IPS-18a (cell line): ENCODE data around the gene SGMS1.

Experiments
- H3K27ac ChIP-seq: one replicate; pipeline ENCODE4 v1.5.1; 2013; ENCODE audit warnings: low read length
- H3K27me3 ChIP-seq: one replicate; pipeline ENCODE4 v1.6.1; 2013; ENCODE audit warnings: mild to moderate bottlenecking, low read length; ENCODE audit not compliant: control insufficient read depth, insufficient read depth
- H3K36me3 ChIP-seq: one replicate; pipeline ENCODE4 v1.6.1; 2013; ENCODE audit warnings: low read depth, low read length; ENCODE audit not compliant: control insufficient read depth
- H3K4me1 ChIP-seq: one replicate; pipeline ENCODE4 v1.6.1; 2013; ENCODE audit warnings: low read depth, low read length; ENCODE audit not compliant: control insufficient read depth
- H3K4me3 ChIP-seq: one replicate; pipeline ENCODE4 v1.5.1; 2013; ENCODE audit warnings: low read length
- H3K9ac ChIP-seq: one replicate; pipeline ENCODE4 v1.6.1; 2013; ENCODE audit warnings: mild to moderate bottlenecking, low read length, moderate library complexity
- H3K9me3 ChIP-seq: one replicate; pipeline ENCODE4 v1.6.1; 2013; ENCODE audit warnings: low read depth, low read length; ENCODE audit not compliant: control insufficient read depth

SGMS1 gene

DNA sequence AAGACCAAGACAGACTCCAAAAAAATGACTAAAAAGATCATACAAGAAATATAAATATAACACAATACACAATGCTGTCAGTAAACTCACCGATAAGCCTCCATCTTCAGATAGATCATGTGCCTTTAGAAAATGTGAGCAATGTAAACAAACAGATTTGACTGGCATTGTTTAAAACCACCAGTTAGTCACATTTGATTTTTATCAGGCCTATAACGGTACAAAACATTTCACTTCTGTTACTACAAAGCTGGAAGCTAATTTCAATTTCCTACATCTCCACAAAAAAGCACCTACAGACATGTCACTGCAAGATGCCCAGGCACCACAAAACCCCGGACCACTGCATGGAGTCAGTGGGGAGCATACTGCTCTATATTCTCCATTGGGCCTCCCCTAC is 18.9 kb downstream of the SGMS1 start:
- no peaks in the 10 kb centered on the region for H3K36me3 ChIP-seq
- no peak overlapping the region for H3K27ac ChIP-seq
- H3K9me3 ChIP-seq, result no peaks in the 10 kb centered on the region
- no peak overlapping the region for H3K4me3 ChIP-seq
- H3K27me3 ChIP-seq, result no peaks in the 10 kb centered on the region
- no peak overlapping the region for H3K9ac ChIP-seq
- peaks cover 13% of the 10 kb centered on the region for H3K4me1 ChIP-seq

DNA sequence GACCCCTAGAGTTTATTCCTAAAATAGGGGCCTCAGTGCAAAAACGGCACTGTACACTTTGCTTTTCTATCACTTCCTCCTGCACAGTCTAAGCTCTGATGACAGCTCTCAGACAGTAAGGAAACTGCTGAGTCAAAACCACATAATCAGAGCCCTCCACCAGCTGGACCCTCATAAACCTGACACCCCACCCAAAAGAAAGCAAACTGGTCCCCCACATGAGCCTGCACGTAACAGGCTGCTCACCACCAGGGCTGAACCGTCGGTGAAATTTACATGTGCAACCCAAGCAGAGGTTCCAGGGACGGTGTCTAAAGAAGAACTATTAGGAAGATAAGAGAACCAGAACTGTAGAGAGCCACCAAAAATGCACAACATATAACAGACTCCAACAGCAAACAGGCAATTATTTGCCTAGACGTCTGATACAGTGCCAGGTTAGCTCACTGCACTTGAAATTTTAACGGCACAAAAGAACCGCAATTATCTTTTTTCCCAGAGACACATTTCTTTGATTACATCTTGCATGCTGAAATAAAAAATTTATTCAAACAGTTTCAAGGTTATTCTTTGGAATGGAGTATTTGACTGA is 19.6 kb downstream of the SGMS1 start:
- Histone ChIP-seq H3K4me1 (peaks cover 13% of the 10 kb centered on the region), H3K4me3 (no peak overlapping the region), H3K36me3 (no peaks in the 10 kb centered on the region), H3K27me3 (no peaks in the 10 kb centered on the region), H3K9me3 (no peaks in the 10 kb centered on the region), H3K9ac (no peak overlapping the region), H3K27ac (no peak overlapping the region)

DNA sequence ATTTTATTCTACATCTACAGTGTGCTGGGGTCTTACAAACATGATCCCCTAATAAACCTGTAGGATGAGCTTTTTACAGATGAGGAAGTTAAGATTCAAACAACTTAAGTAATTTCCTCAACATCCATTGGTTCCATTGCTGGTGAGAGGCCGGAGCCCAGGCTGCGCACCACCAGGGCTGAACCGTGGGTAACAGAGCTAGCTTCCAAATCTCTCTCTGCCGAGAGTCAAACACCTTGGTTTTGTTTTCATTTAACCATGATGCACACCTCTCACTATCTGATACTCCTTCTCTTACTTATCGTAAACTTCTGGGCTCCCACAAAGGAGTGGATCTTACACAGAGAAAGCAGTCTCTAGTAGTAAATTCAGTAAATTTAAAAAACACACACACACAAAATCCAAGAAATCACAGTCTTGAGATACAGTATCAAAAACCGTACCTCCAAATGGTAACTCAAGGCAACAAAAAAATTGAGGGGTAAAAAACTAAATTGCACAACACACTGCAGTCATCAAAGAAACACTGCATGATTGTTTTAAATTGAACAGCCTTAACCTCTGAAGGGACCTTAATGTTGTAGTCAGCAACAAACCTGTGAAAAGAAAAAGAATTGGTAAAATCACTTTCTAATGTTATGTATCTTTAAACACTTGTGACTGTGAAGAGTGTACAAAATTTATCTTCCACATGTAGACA is 20.5 kb downstream of the SGMS1 start:
- H3K9me3 ChIP-seq, result no peaks in the 10 kb centered on the region
- H3K36me3 ChIP-seq, result no peaks in the 10 kb centered on the region
- no peak overlapping the region for H3K9ac ChIP-seq
- H3K4me3 ChIP-seq, result no peak overlapping the region
- peaks cover 13% of the 10 kb centered on the region for H3K4me1 ChIP-seq
- H3K27ac ChIP-seq, result no peak overlapping the region
- no peaks in the 10 kb centered on the region for H3K27me3 ChIP-seq

DNA sequence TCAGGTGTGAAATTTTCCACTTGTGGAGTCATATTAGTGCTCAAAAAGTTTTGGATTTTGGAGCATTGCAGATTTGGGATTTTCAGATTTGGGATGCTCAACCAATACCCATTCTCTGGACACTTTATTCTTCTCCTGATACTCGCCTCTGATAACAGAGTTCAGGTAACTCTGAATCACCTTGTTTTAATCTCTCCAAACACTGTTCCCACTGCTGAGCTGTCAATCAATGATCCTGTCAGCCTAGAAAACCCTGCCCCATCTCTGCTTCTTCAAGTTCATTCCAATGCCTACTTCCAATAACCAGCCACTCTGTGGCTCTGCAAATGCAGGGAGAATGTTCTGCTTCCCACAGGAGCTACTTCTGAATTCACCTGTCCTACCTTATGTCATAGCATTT is 21.8 kb downstream of the SGMS1 start:
- no peaks in the 10 kb centered on the region for H3K9me3 ChIP-seq
- H3K27me3 ChIP-seq, result no peaks in the 10 kb centered on the region
- H3K27ac ChIP-seq, result no peak overlapping the region
- H3K4me1 ChIP-seq, result peaks cover 13% of the 10 kb centered on the region
- no peaks in the 10 kb centered on the region for H3K36me3 ChIP-seq
- H3K9ac ChIP-seq, result no peak overlapping the region
- no peak overlapping the region for H3K4me3 ChIP-seq

DNA sequence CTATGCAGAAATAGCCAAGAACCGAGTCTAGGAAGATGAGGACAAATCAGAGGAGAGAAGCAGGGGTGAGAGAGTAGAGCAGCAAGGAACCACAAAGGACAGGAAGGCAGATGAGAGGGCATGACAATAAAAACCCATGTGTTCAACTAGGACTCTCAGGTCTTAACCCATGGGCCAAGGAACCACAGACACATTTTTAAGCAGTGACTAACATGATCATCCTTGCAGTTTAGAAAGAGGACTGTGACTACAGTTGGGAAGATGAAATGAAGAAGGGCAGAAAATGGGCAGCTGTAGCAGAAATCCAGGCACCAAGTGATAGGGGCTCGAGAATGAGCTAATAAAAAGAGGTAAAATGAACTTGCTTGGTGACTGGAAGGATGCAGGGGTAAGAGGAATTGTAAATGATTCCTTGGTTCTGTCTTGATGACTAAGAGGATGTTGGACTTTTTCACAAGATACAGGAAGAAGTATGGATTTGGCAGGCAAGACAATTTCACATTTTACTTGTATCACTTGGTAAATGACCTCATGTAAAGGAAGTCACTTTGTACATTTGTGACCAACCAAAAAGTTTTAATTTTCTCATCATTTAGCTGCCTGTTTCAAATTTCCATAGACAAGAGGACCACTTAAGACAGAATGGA is 22.8 kb downstream of the SGMS1 start:
- no peak overlapping the region for H3K27ac ChIP-seq
- H3K4me3 ChIP-seq, result no peak overlapping the region
- H3K9ac ChIP-seq, result no peak overlapping the region
- no peaks in the 10 kb centered on the region for H3K27me3 ChIP-seq
- H3K4me1 ChIP-seq, result peaks cover 13% of the 10 kb centered on the region
- no peaks in the 10 kb centered on the region for H3K9me3 ChIP-seq
- no peaks in the 10 kb centered on the region for H3K36me3 ChIP-seq

DNA sequence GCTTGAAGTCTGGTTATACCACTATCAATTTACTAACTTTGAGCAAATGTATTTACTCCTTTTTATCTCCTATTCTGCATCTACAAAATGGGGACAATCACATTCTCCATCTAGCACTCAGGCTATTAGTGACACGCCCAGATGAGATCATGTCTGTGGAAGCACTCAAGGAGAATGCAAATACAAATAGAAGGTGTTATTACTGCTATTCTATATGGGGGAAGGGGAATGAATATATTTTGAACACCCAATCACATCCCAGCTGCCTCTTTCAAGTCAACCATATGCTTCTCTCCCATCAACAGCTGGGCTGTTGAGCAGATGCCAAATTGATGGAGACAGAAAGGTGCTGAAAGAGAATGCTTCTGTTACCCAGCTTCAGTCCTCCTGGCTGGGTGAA is 23.5 kb downstream of the SGMS1 start:
- H3K4me3 ChIP-seq, result no peak overlapping the region
- H3K27ac ChIP-seq, result no peak overlapping the region
- H3K27me3 ChIP-seq, result no peaks in the 10 kb centered on the region
- no peaks in the 10 kb centered on the region for H3K9me3 ChIP-seq
- peaks cover 13% of the 10 kb centered on the region for H3K4me1 ChIP-seq
- no peak overlapping the region for H3K9ac ChIP-seq
- H3K36me3 ChIP-seq, result no peaks in the 10 kb centered on the region

DNA sequence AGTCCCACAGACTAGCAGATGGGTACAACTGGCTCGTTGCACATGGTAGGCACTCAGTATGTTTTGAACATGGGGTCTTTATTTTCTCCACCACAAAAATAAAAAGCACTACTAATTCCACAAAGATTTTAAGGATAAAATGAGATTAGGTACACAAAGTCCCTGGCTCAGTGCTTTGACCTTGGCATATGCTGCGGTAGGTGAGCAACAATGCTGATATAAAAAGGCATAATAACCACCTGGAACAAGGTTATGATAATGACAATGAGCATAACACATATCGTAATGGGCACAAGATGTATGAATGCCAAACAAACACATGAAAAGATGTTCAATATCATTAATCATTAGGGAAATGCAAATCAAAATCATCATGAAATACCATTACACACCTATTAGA is 26.9 kb downstream of the SGMS1 start:
- no peaks in the 10 kb centered on the region for H3K27me3 ChIP-seq
- H3K9ac ChIP-seq, result no peak overlapping the region
- H3K9me3 ChIP-seq, result no peaks in the 10 kb centered on the region
- H3K4me1 ChIP-seq, result no peaks in the 10 kb centered on the region
- H3K36me3 ChIP-seq, result no peaks in the 10 kb centered on the region
- no peak overlapping the region for H3K4me3 ChIP-seq
- H3K27ac ChIP-seq, result no peak overlapping the region

DNA sequence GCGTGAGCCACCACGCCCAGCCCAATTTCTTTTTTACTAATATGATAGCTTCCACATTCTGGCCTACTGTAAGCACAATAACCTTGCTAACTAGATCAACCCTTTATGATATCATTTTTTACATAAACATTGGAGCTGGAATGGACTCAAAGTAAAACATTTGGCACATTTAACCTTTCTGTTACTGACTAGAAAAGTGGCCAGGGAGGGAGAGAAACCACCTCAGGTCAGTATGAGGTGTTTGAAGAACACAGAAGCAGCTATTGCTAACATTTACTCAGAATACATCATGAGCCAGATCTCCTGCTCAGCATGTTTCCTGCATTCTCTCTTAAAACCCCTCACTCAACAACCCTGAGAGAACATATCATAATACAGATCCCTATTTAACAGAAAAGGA is 27.3 kb downstream of the SGMS1 start:
- Histone ChIP-seq H3K4me1 (no peaks in the 10 kb centered on the region), H3K9ac (no peak overlapping the region), H3K27me3 (no peaks in the 10 kb centered on the region), H3K4me3 (no peak overlapping the region), H3K36me3 (no peaks in the 10 kb centered on the region), H3K27ac (no peak overlapping the region), H3K9me3 (no peaks in the 10 kb centered on the region)

DNA sequence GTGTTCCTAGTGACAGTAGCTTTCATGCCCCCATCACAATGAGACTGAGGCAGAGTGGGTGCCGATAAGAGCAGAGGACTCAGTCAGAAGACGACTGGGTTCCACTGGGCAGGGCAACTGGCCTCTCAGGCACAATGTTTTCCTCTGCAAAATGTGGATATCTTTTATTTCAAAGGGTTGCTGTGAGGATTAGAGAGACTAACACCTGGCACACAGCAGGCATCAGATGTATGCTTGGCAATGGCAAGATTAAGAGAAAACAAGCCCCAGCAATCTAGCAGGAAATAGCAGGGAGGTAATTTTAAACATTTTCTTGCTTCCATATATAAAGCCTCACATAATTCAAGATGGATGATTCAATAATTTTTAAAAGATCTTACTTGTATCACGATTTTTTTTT is 28.0 kb downstream of the SGMS1 start:
- no peak overlapping the region for H3K4me3 ChIP-seq
- H3K4me1 ChIP-seq, result no peaks in the 10 kb centered on the region
- H3K27ac ChIP-seq, result no peak overlapping the region
- H3K27me3 ChIP-seq, result no peaks in the 10 kb centered on the region
- no peaks in the 10 kb centered on the region for H3K36me3 ChIP-seq
- no peaks in the 10 kb centered on the region for H3K9me3 ChIP-seq
- H3K9ac ChIP-seq, result no peak overlapping the region

DNA sequence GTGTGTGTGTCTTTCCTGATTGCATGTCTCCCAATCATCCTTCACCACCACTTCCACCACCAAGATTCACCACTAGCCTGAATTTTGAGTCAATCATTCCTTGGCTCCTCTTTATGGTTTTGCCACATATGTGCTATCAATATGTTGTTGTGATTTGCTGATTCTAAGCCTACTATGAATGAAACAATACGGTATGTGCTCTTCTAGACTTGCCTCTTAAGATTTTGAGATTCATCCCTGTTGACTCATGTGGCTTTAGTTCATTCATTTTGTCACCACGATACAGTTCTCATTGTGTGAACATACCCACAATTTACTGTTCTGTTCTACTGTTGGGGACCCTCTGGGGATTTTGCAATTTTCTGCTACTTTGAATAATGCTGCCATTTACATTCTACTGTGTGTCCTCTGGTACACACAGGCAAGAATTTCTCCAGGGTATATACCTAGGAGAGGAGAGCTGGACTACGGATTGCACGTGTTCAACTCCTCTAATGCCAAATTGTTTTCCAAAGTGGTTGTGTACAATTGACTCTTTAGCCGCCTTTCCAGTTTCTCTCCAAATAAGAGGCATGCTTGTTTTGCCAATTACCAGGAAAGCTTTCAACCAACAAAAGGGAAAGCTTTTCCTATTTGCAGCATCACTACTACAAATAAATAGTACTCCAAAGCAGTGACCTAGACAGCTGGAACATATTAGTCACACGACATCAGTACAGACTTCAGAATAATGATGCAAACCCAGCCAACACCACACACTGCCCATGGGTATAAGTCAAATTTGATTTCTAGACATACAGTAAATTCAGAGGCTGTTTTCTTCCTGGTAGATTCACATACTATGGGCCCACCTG is 30.0 kb downstream of the SGMS1 start:
- H3K27me3 ChIP-seq, result no peaks in the 10 kb centered on the region
- peaks cover 8% of the 10 kb centered on the region for H3K36me3 ChIP-seq
- H3K4me1 ChIP-seq, result no peaks in the 10 kb centered on the region
- no peak overlapping the region for H3K27ac ChIP-seq
- H3K4me3 ChIP-seq, result no peak overlapping the region
- no peaks in the 10 kb centered on the region for H3K9me3 ChIP-seq
- H3K9ac ChIP-seq, result no peak overlapping the region

DNA sequence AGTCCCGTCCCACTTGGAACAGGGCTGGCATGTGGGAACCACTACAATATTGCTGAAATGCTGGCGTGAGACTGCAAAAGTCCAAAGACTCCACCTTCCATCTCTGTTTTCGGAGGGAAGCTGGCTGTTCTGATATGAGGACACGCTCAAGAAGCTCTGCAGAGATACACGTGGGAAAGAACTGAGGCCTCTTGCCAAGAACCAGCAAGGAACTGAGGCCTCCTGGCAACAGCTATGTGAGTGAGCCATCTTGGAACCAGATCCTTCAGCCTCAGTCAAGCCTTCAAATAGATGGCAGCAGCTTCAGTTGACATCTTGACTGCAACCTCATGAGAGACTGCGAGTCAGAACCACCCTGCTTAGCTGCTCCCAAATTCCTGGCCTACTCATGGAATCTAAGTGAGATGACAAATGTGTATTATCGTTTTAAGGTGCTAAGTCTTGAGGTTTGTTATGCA is 30.8 kb downstream of the SGMS1 start:
- H3K4me1 ChIP-seq, result no peaks in the 10 kb centered on the region
- peaks cover 12% of the 10 kb centered on the region for H3K36me3 ChIP-seq
- no peaks in the 10 kb centered on the region for H3K9me3 ChIP-seq
- no peak overlapping the region for H3K9ac ChIP-seq
- no peak overlapping the region for H3K4me3 ChIP-seq
- no peak overlapping the region for H3K27ac ChIP-seq
- no peaks in the 10 kb centered on the region for H3K27me3 ChIP-seq
